OCI-LY3 (cell line): ENCODE measurements around the gene TMEM26.

Experiments used
- EZH2phosphoT487 ChIP-seq: fragments of 200-600 bp; shearing (Covaris generic); IDR thresholded peaks from 2 replicates; pipeline ENCODE4 v1.6.1; 2018; ENCODE audit warnings: antibody characterized with exemption, mixed run types, low read depth
- TF ChIP-seq, protein P1 (sequence below): fragments of 200-600, 300-600 bp; sonication (generic); IDR thresholded peaks from 2 replicates; pipeline ENCODE4 v1.5.1; 2014; ENCODE audit warnings: antibody characterized with exemption, low read length, low read depth

GRCh38 chr10:61400524-61400923 lies 52.7 kb downstream of the TMEM26 start:
- TF ChIP-seq, protein P1, sequence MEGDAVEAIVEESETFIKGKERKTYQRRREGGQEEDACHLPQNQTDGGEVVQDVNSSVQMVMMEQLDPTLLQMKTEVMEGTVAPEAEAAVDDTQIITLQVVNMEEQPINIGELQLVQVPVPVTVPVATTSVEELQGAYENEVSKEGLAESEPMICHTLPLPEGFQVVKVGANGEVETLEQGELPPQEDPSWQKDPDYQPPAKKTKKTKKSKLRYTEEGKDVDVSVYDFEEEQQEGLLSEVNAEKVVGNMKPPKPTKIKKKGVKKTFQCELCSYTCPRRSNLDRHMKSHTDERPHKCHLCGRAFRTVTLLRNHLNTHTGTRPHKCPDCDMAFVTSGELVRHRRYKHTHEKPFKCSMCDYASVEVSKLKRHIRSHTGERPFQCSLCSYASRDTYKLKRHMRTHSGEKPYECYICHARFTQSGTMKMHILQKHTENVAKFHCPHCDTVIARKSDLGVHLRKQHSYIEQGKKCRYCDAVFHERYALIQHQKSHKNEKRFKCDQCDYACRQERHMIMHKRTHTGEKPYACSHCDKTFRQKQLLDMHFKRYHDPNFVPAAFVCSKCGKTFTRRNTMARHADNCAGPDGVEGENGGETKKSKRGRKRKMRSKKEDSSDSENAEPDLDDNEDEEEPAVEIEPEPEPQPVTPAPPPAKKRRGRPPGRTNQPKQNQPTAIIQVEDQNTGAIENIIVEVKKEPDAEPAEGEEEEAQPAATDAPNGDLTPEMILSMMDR, result no peak
- no peak for TF ChIP-seq EZH2phosphoT487
